Measurements from ENCODE around the gene C17orf100.

C17orf100 gene

GRCh38 chr17:6651354-6651918, at the start of gene C17orf100, which contains the start of gene MED31:
TSS of gene C17orf100 (plus strand) at chr17:6651762. CDS start at chr17:6651914, 152 bp downstream.
TSS of gene MED31 (minus strand) at chr17:6651605. CDS start at chr17:6651528, 77 bp downstream.
- Histone ChIP-seq H3K4me1 (ENCODE audit: insufficient read depth, low read length, poor library complexity, severe bottlenecking) (peaks cover 19% of the 10 kb centered on the region), H3K27me3 (ENCODE audit: insufficient read depth, low read length, poor library complexity, severe bottlenecking) (no peaks in the 10 kb centered on the region), H4K20me1 (ENCODE audit: insufficient read depth, low read length, poor library complexity, severe bottlenecking) (peaks cover 36% of the 10 kb centered on the region), H3K9me3 (ENCODE audit: insufficient read depth, low read depth, low read length) (no peaks in the 10 kb centered on the region), H2AFZ (ENCODE audit: low read length) (peak within 1 kb of the TSS; percentile 69), H3K36me3 (ENCODE audit: insufficient read depth, low read length) (no peaks in the 10 kb centered on the region), H3K79me2 (ENCODE audit: insufficient read depth, low read length) (peaks cover 34% of the 10 kb centered on the region), H3F3A (ENCODE audit: low read depth) (peaks cover 9% of the 10 kb centered on the region), H3K4me2 (ENCODE audit: low read depth, low read length, poor library complexity, severe bottlenecking) (peak within 1 kb of the TSS; percentile 93), H3K9ac (ENCODE audit: low read depth, low read length, poor library complexity, severe bottlenecking) (peak within 1 kb of the TSS; percentile 80), H3K9me2 (replicated peaks; ENCODE audit: low read depth, low read length) (no peaks in the 10 kb centered on the region), H3K4me3 (ENCODE audit: low read length, poor library complexity, severe bottlenecking) (peak within 1 kb of the TSS; percentile 99)
- TF ChIP-seq EZH2phosphoT487 (IDR thresholded peaks at IDR 0.05; ENCODE audit: borderline replicate concordance), result no peak
- no peak for TF ChIP-seq CTCF (conservative IDR thresholded peaks at IDR 0.05; ENCODE audit: low read length)

- H3K79me2 ChIP-seq (ENCODE audit: insufficient read depth, low read length), result no peaks in the 10 kb centered on the region
- H3F3A ChIP-seq (ENCODE audit: low read depth), result no peaks in the 10 kb centered on the region
- no peak overlapping the region for H3K4me3 ChIP-seq (ENCODE audit: low read length, poor library complexity, severe bottlenecking)
- no peak overlapping the region for H2AFZ ChIP-seq (ENCODE audit: low read length)
- peaks cover 74% of the 10 kb centered on the region; the same call in 1 of the 2 replicates for H3K36me3 ChIP-seq (ENCODE audit: insufficient read depth, low read length)
- no peaks in the 10 kb centered on the region for H3K4me1 ChIP-seq (ENCODE audit: insufficient read depth, low read length, poor library complexity, severe bottlenecking)
- no peaks in the 10 kb centered on the region for H4K20me1 ChIP-seq (ENCODE audit: insufficient read depth, low read length, poor library complexity, severe bottlenecking)
- no peak overlapping the region for H3K4me2 ChIP-seq (ENCODE audit: low read depth, low read length, poor library complexity, severe bottlenecking)
- TF ChIP-seq EZH2phosphoT487 (IDR thresholded peaks at IDR 0.05; ENCODE audit: borderline replicate concordance), result no peak
- TF ChIP-seq CTCF (conservative IDR thresholded peaks at IDR 0.05; ENCODE audit: low read length), result no peak
- H3K9me3 ChIP-seq (ENCODE audit: insufficient read depth, low read depth, low read length), result no peaks in the 10 kb centered on the region
- H3K9ac ChIP-seq (ENCODE audit: low read depth, low read length, poor library complexity, severe bottlenecking), result no peak overlapping the region
- no peaks in the 10 kb centered on the region for H3K27me3 ChIP-seq (ENCODE audit: insufficient read depth, low read length, poor library complexity, severe bottlenecking)
- no peaks in the 10 kb centered on the region for H3K9me2 ChIP-seq (replicated peaks; ENCODE audit: low read depth, low read length)
These were observed 49.4 kb upstream of the C17orf100 start for GRCh38 chr17:6602141-6602540.

- H3K9me3 ChIP-seq (ENCODE audit: insufficient read depth, low read depth, low read length), result no peaks in the 10 kb centered on the region
- TF ChIP-seq CTCF (conservative IDR thresholded peaks at IDR 0.05; ENCODE audit: low read length) (no peak), EZH2phosphoT487 (IDR thresholded peaks at IDR 0.05; ENCODE audit: borderline replicate concordance) (no peak)
- no peak overlapping the region for H3K9ac ChIP-seq (ENCODE audit: low read depth, low read length, poor library complexity, severe bottlenecking)
- no peak overlapping the region for H3K4me2 ChIP-seq (ENCODE audit: low read depth, low read length, poor library complexity, severe bottlenecking)
- H3K79me2 ChIP-seq (ENCODE audit: insufficient read depth, low read length), result no peaks in the 10 kb centered on the region
- no peak overlapping the region for H3K4me3 ChIP-seq (ENCODE audit: low read length, poor library complexity, severe bottlenecking)
- H3K9me2 ChIP-seq (replicated peaks; ENCODE audit: low read depth, low read length), result no peaks in the 10 kb centered on the region
- H4K20me1 ChIP-seq (ENCODE audit: insufficient read depth, low read length, poor library complexity, severe bottlenecking), result no peaks in the 10 kb centered on the region
- H3F3A ChIP-seq (ENCODE audit: low read depth), result no peaks in the 10 kb centered on the region
- peaks cover 72% of the 10 kb centered on the region; the same call in 1 of the 2 replicates for H3K36me3 ChIP-seq (ENCODE audit: insufficient read depth, low read length)
- no peak overlapping the region for H2AFZ ChIP-seq (ENCODE audit: low read length)
- no peaks in the 10 kb centered on the region for H3K27me3 ChIP-seq (ENCODE audit: insufficient read depth, low read length, poor library complexity, severe bottlenecking)
- no peaks in the 10 kb centered on the region for H3K4me1 ChIP-seq (ENCODE audit: insufficient read depth, low read length, poor library complexity, severe bottlenecking)
These were observed 47.7 kb upstream of the C17orf100 start for GRCh38 chr17:6603744-6604325.
